NCI-H526 treated with DMSO at 0.1 percent for 48 hours (cell line): Measurements from ENCODE around the gene ADGRA1.

Source experiments
- DNase-seq: peaks from one replicate; lab custom pipeline; 2025; lab: John Stamatoyannopoulos, UW

The ADGRA1 gene

GRCh38 chr10:133076274-133077038 lies 11.3 kb upstream of the ADGRA1 start:
- DNase-seq = no peak

- no peak for DNase-seq
Observed at GRCh38 chr10:133079836-133080682, 7.7 kb upstream of the ADGRA1 start.

GRCh38 chr10:133080683-133081040 lies 7.1 kb upstream of the ADGRA1 start:
- DNase-seq = no peak

- DNase-seq = no peak
Observed at GRCh38 chr10:133081636-133082035, 6.1 kb upstream of the ADGRA1 start.

GRCh38 chr10:133082685-133083421 lies 4.9 kb upstream of the ADGRA1 start:
- DNase-seq = no peak

- DNase-seq = no peak
Observed at GRCh38 chr10:133083422-133084100, 4.2 kb upstream of the ADGRA1 start.

GRCh38 chr10:133084491-133084890 lies 3.2 kb upstream of the ADGRA1 start:
- no peak for DNase-seq

GRCh38 chr10:133085251-133086125 lies 2.2 kb upstream of the ADGRA1 start:
- DNase-seq = no peak

GRCh38 chr10:133086247-133086646 lies 1.5 kb upstream of the ADGRA1 start:
- no peak for DNase-seq

- no peak for DNase-seq
Observed at GRCh38 chr10:133087045-133087678, 562 bp upstream of the ADGRA1 start.

- DNase-seq = no peak
Observed at GRCh38 chr10:133088179-133088955, 643 bp downstream of the ADGRA1 start.

- DNase-seq = no peak
Observed at GRCh38 chr10:133088956-133089800, 1.5 kb downstream of the ADGRA1 start.

GRCh38 chr10:133090101-133090500 lies 2.4 kb downstream of the ADGRA1 start:
- DNase-seq = no peak

GRCh38 chr10:133090654-133091053 lies 2.9 kb downstream of the ADGRA1 start:
- DNase-seq = no peak

GRCh38 chr10:133091316-133091715 lies 3.6 kb downstream of the ADGRA1 start:
- DNase-seq = no peak

- no peak for DNase-seq
Observed at GRCh38 chr10:133093291-133093690, 5.6 kb downstream of the ADGRA1 start.

- no peak for DNase-seq
Observed at GRCh38 chr10:133094286-133094685, 6.6 kb downstream of the ADGRA1 start.

- DNase-seq = no peak
Observed at GRCh38 chr10:133094866-133095265, 7.1 kb downstream of the ADGRA1 start.

- no peak for DNase-seq
Observed at GRCh38 chr10:133095586-133095985, 7.9 kb downstream of the ADGRA1 start.
